ENCODE results near the gene PRPF6.
"Not testable (repeated sequence)": the region's sequence is repeated elsewhere in the genome, so short reads cannot be mapped to it uniquely, and the experiment has no call there.

Gene PRPF6

GRCh38 chr20:64000906-64001305, 20.0 kb downstream of the PRPF6 start:
- Histone ChIP-seq H3K4me1 (ENCODE audit: control insufficient read depth in 1 of 2, insufficient read depth in 2 of 2, low read length in 2 of 2) (no peaks in the 10 kb centered on the region), H3K4me3 (ENCODE audit: low read depth in 1 of 2, low read length in 2 of 2) (no peak overlapping the region), H3K36me3 (ENCODE audit: control insufficient read depth in 1 of 2, insufficient read depth in 2 of 2, low read length in 2 of 2) (peaks cover 30 to 76% of the 10 kb centered on the region in 2 donors), H3K9me3 (ENCODE audit: control insufficient read depth in 1 of 2, low read length in 2 of 2) (no peaks in the 10 kb centered on the region), H3K27me3 (ENCODE audit: control insufficient read depth in 1 of 2, insufficient read depth in 2 of 2, low read length in 2 of 2) (no peaks in the 10 kb centered on the region), H3K9ac (ENCODE audit: low read depth in 1 of 2, low read length in 2 of 2) (no peak overlapping the region), H3K27ac (ENCODE audit: low read depth, low read length) (no peak overlapping the region)

GRCh38 chr20:64001607-64002011, 20.7 kb downstream of the PRPF6 start:
- H3K27ac ChIP-seq (ENCODE audit: low read depth, low read length): no peak overlapping the region
- no peaks in the 10 kb centered on the region for H3K4me1 ChIP-seq (ENCODE audit: control insufficient read depth in 1 of 2, insufficient read depth in 2 of 2, low read length in 2 of 2)
- peaks cover 26 to 71% of the 10 kb centered on the region in 2 donors for H3K36me3 ChIP-seq (ENCODE audit: control insufficient read depth in 1 of 2, insufficient read depth in 2 of 2, low read length in 2 of 2)
- H3K4me3 ChIP-seq (ENCODE audit: low read depth in 1 of 2, low read length in 2 of 2): no peak overlapping the region
- no peaks in the 10 kb centered on the region for H3K9me3 ChIP-seq (ENCODE audit: control insufficient read depth in 1 of 2, low read length in 2 of 2)
- H3K27me3 ChIP-seq (ENCODE audit: control insufficient read depth in 1 of 2, insufficient read depth in 2 of 2, low read length in 2 of 2): no peaks in the 10 kb centered on the region
- H3K9ac ChIP-seq (ENCODE audit: low read depth in 1 of 2, low read length in 2 of 2): no peak overlapping the region

- no peaks in the 10 kb centered on the region for H3K4me1 ChIP-seq (ENCODE audit: control insufficient read depth in 1 of 2, insufficient read depth in 2 of 2, low read length in 2 of 2)
- no peaks in the 10 kb centered on the region for H3K9me3 ChIP-seq (ENCODE audit: control insufficient read depth in 1 of 2, low read length in 2 of 2)
- peaks cover 31 to 72% of the 10 kb centered on the region in 2 donors for H3K36me3 ChIP-seq (ENCODE audit: control insufficient read depth in 1 of 2, insufficient read depth in 2 of 2, low read length in 2 of 2)
- H3K9ac ChIP-seq (ENCODE audit: low read depth in 1 of 2, low read length in 2 of 2): no peak overlapping the region
- H3K4me3 ChIP-seq (ENCODE audit: low read depth in 1 of 2, low read length in 2 of 2): no peak overlapping the region
- no peak overlapping the region for H3K27ac ChIP-seq (ENCODE audit: low read depth, low read length)
- H3K27me3 ChIP-seq (ENCODE audit: control insufficient read depth in 1 of 2, insufficient read depth in 2 of 2, low read length in 2 of 2): no peaks in the 10 kb centered on the region
These were observed 23.2 kb downstream of the PRPF6 start for GRCh38 chr20:64003960-64004725.

- Histone ChIP-seq H3K4me1 (ENCODE audit: control insufficient read depth in 1 of 2, insufficient read depth in 2 of 2, low read length in 2 of 2) (no peaks in the 10 kb centered on the region), H3K36me3 (ENCODE audit: control insufficient read depth in 1 of 2, insufficient read depth in 2 of 2, low read length in 2 of 2) (peaks cover 30 to 72% of the 10 kb centered on the region in 2 donors), H3K4me3 (ENCODE audit: low read depth in 1 of 2, low read length in 2 of 2) (no peak overlapping the region), H3K9ac (ENCODE audit: low read depth in 1 of 2, low read length in 2 of 2) (no peak overlapping the region), H3K9me3 (ENCODE audit: control insufficient read depth in 1 of 2, low read length in 2 of 2) (no peaks in the 10 kb centered on the region), H3K27ac (ENCODE audit: low read depth, low read length) (no peak overlapping the region), H3K27me3 (ENCODE audit: control insufficient read depth in 1 of 2, insufficient read depth in 2 of 2, low read length in 2 of 2) (no peaks in the 10 kb centered on the region)
These were observed 24.5 kb downstream of the PRPF6 start for GRCh38 chr20:64005394-64005793.

GRCh38 chr20:64006490-64006889, 25.6 kb downstream of the PRPF6 start:
- H3K27ac ChIP-seq (ENCODE audit: low read depth, low read length): no peak overlapping the region
- H3K4me1 ChIP-seq (ENCODE audit: control insufficient read depth in 1 of 2, insufficient read depth in 2 of 2, low read length in 2 of 2): no peaks in the 10 kb centered on the region
- peaks cover 0 to under 1% of the 10 kb centered on the region in 2 donors for H3K9me3 ChIP-seq (ENCODE audit: control insufficient read depth in 1 of 2, low read length in 2 of 2)
- H3K9ac ChIP-seq (ENCODE audit: low read depth in 1 of 2, low read length in 2 of 2): no peak overlapping the region
- H3K4me3 ChIP-seq (ENCODE audit: low read depth in 1 of 2, low read length in 2 of 2): no peak overlapping the region
- no peaks in the 10 kb centered on the region for H3K27me3 ChIP-seq (ENCODE audit: control insufficient read depth in 1 of 2, insufficient read depth in 2 of 2, low read length in 2 of 2)
- peaks cover 40 to 74% of the 10 kb centered on the region in 2 donors for H3K36me3 ChIP-seq (ENCODE audit: control insufficient read depth in 1 of 2, insufficient read depth in 2 of 2, low read length in 2 of 2)

- H3K4me1 ChIP-seq (ENCODE audit: control insufficient read depth in 1 of 2, insufficient read depth in 2 of 2, low read length in 2 of 2): no peaks in the 10 kb centered on the region
- no peak overlapping the region for H3K9ac ChIP-seq (ENCODE audit: low read depth in 1 of 2, low read length in 2 of 2)
- H3K27ac ChIP-seq (ENCODE audit: low read depth, low read length): no peak overlapping the region
- no peaks in the 10 kb centered on the region for H3K27me3 ChIP-seq (ENCODE audit: control insufficient read depth in 1 of 2, insufficient read depth in 2 of 2, low read length in 2 of 2)
- H3K9me3 ChIP-seq (ENCODE audit: control insufficient read depth in 1 of 2, low read length in 2 of 2): peaks cover 0 to 1% of the 10 kb centered on the region in 2 donors
- H3K36me3 ChIP-seq (ENCODE audit: control insufficient read depth in 1 of 2, insufficient read depth in 2 of 2, low read length in 2 of 2): peaks cover 41 to 73% of the 10 kb centered on the region in 2 donors
- H3K4me3 ChIP-seq (ENCODE audit: low read depth in 1 of 2, low read length in 2 of 2): no peak overlapping the region
These were observed 26.0 kb downstream of the PRPF6 start for GRCh38 chr20:64006902-64007301.

- no peaks in the 10 kb centered on the region for H3K4me1 ChIP-seq (ENCODE audit: control insufficient read depth in 1 of 2, insufficient read depth in 2 of 2, low read length in 2 of 2)
- peaks cover 0 to 1% of the 10 kb centered on the region in 2 donors for H3K9me3 ChIP-seq (ENCODE audit: control insufficient read depth in 1 of 2, low read length in 2 of 2)
- H3K27me3 ChIP-seq (ENCODE audit: control insufficient read depth in 1 of 2, insufficient read depth in 2 of 2, low read length in 2 of 2): no peaks in the 10 kb centered on the region
- H3K27ac ChIP-seq (ENCODE audit: low read depth, low read length): no peak overlapping the region
- no peak overlapping the region for H3K9ac ChIP-seq (ENCODE audit: low read depth in 1 of 2, low read length in 2 of 2)
- H3K4me3 ChIP-seq (ENCODE audit: low read depth in 1 of 2, low read length in 2 of 2): no peak overlapping the region
- peaks cover 37 to 72% of the 10 kb centered on the region in 2 donors for H3K36me3 ChIP-seq (ENCODE audit: control insufficient read depth in 1 of 2, insufficient read depth in 2 of 2, low read length in 2 of 2)
These were observed 29.0 kb downstream of the PRPF6 start for GRCh38 chr20:64009811-64010387.

- Histone ChIP-seq H3K27me3 (ENCODE audit: control insufficient read depth in 1 of 2, insufficient read depth in 2 of 2, low read length in 2 of 2) (no peaks in the 10 kb centered on the region), H3K36me3 (ENCODE audit: control insufficient read depth in 1 of 2, insufficient read depth in 2 of 2, low read length in 2 of 2) (peaks cover 43 to 72% of the 10 kb centered on the region in 2 donors), H3K9ac (ENCODE audit: low read depth in 1 of 2, low read length in 2 of 2) (no peak overlapping the region), H3K4me3 (ENCODE audit: low read depth in 1 of 2, low read length in 2 of 2) (no peak overlapping the region), H3K9me3 (ENCODE audit: control insufficient read depth in 1 of 2, low read length in 2 of 2) (peaks cover 0 to 1% of the 10 kb centered on the region in 2 donors), H3K27ac (ENCODE audit: low read depth, low read length) (no peak overlapping the region), H3K4me1 (ENCODE audit: control insufficient read depth in 1 of 2, insufficient read depth in 2 of 2, low read length in 2 of 2) (no peaks in the 10 kb centered on the region)
These were observed 29.8 kb downstream of the PRPF6 start for GRCh38 chr20:64010711-64011237.

- H3K9ac ChIP-seq (ENCODE audit: low read depth in 1 of 2, low read length in 2 of 2): no peak overlapping the region
- H3K36me3 ChIP-seq (ENCODE audit: control insufficient read depth in 1 of 2, insufficient read depth in 2 of 2, low read length in 2 of 2): peaks cover 45 to 76% of the 10 kb centered on the region in 2 donors
- H3K4me3 ChIP-seq (ENCODE audit: low read depth in 1 of 2, low read length in 2 of 2): no peak overlapping the region
- H3K27ac ChIP-seq (ENCODE audit: low read depth, low read length): no peak overlapping the region
- no peaks in the 10 kb centered on the region for H3K4me1 ChIP-seq (ENCODE audit: control insufficient read depth in 1 of 2, insufficient read depth in 2 of 2, low read length in 2 of 2)
- no peaks in the 10 kb centered on the region for H3K27me3 ChIP-seq (ENCODE audit: control insufficient read depth in 1 of 2, insufficient read depth in 2 of 2, low read length in 2 of 2)
- peaks cover 0 to 1% of the 10 kb centered on the region in 2 donors for H3K9me3 ChIP-seq (ENCODE audit: control insufficient read depth in 1 of 2, low read length in 2 of 2)
These were observed 30.4 kb downstream of the PRPF6 start for GRCh38 chr20:64011366-64011779.

- not testable (repeated sequence) for H3K27ac ChIP-seq (ENCODE audit: low read depth, low read length); H3K9me3 ChIP-seq (ENCODE audit: control insufficient read depth in 1 of 2, low read length in 2 of 2); H3K27me3 ChIP-seq (ENCODE audit: control insufficient read depth in 1 of 2, insufficient read depth in 2 of 2, low read length in 2 of 2); H3K9ac ChIP-seq (ENCODE audit: low read depth in 1 of 2, low read length in 2 of 2); H3K4me1 ChIP-seq (ENCODE audit: control insufficient read depth in 1 of 2, insufficient read depth in 2 of 2, low read length in 2 of 2); H3K4me3 ChIP-seq (ENCODE audit: low read depth in 1 of 2, low read length in 2 of 2)
- H3K36me3 ChIP-seq (ENCODE audit: control insufficient read depth in 1 of 2, insufficient read depth in 2 of 2, low read length in 2 of 2): peaks cover 43 to 75% of the 10 kb centered on the region in 2 donors
These were observed 31.6 kb downstream of the PRPF6 start for GRCh38 chr20:64012385-64013154.
